Measurements from ENCODE around the gene SKAP2. TPM values are rescaled to one million over a fixed set of nuclear protein-coding genes. Genes with fewer than 3 reads are reported as not detected.

The SKAP2 gene
- total RNA-seq (2014; rRNA removed; shearing (Covaris generic)): 9.5 and 12.7 TPM in 2 replicates
- 19.1 and 26.0 TPM in 2 replicates for polyA plus RNA-seq (2015; cell fraction: cytosol; rRNA removed)
- 27.3 and 27.5 TPM in 2 replicates for polyA plus RNA-seq (2015; cell fraction: nucleus; rRNA removed)

GRCh38 chr7:26864309-26865093, at the start of gene SKAP2:
Gene SKAP2 (minus strand): TSS chr7:26864590. CDS start chr7:26864429, 161 bp downstream.
- peak; percentile 98 for DNase-seq (ENCODE audit: low read depth)

GRCh38 chr7:26912933-26913536, 48.6 kb upstream of the SKAP2 start:
- DNase-seq (ENCODE audit: low read depth): no peak

- no peak for DNase-seq (ENCODE audit: low read depth)
Observed at GRCh38 chr7:26912338-26912737, 47.9 kb upstream of the SKAP2 start.

GRCh38 chr7:26910221-26910620, 45.8 kb upstream of the SKAP2 start:
- peak; percentile 89 for DNase-seq (ENCODE audit: low read depth)

DNA sequence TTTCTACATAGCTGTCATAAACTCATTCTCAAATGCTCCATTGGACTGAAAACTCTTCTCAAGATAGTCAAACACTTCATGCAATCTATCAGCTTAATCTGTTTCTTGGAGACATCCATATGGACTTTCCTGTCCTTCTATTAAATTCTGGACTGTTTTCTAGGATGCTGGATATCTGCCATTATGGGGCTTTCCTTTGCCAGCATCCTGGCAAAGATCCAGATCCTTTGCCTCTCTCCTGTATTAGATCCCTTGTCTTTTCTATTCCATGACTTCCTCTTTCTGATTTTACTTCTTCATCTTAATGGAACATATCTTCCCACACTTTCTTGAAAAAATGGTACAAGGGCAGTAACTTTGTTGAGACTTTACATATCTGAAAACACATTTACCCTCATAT, 35.9 kb upstream of the SKAP2 start:
- peak; percentile 8 for DNase-seq (ENCODE audit: low read depth)

DNA sequence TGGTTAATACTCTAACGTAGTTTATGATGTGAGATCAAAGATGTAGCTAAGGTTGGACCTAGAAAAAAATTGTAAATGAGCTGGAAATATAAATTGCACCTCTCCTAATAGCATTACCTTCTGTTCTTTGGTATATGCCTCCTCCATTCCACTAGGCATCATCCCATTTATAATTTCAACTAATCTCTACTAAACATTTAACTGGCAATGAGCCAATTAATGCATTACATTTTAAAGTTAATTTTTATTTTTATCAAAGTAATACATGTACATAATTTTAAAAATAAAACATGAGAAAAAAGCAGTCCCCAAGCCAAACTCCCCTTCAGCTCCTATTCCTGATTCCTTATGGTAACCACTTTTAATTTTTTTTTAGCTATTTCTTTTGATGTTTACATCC, 35.1 kb upstream of the SKAP2 start:
- DNase-seq (ENCODE audit: low read depth): no peak

DNA sequence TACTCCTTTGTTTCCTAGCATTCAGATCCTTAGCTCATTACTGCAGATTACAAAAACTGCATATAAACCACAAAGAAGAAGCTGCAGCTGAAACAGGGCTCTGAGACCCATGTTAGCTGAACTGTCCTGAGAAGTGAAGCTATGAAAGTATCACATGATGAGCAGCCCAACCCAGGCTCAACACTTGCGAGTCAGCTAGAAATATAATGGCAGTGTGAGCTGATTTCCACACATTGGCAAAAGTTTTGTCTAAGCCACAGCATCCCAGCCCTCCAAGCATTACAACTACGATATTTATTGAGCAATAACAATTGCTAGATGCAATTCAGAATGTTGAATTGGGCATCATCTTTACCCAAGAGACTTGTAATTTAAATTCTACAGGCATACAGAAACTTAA, 34.5 kb upstream of the SKAP2 start:
- no peak for DNase-seq (ENCODE audit: low read depth)

GRCh38 chr7:26897928-26898327, 33.5 kb upstream of the SKAP2 start:
- DNase-seq (ENCODE audit: low read depth): no peak

GRCh38 chr7:26891400-26892350, 27.3 kb upstream of the SKAP2 start:
- peak; percentile 86 for DNase-seq (ENCODE audit: low read depth)

DNA sequence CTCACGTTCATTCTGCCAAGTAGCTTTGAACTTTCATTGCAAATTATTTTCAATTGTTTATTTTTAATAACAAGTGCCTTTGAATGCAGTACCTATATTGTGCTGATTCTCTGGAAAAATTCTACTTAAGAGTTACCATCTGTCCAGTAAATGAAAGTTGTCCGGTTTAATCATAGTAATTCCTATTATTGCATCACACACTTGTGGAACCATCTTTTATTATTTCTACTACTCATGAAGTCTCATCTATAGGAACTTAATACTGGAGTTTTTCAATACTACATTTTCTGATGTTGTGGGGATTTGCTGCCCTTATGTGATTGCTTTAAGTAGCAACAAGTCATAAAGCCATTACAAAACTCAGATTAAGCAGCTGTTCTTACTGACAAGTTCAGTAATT, 16.5 kb upstream of the SKAP2 start:
- no peak for DNase-seq (ENCODE audit: low read depth)

GRCh38 chr7:26879671-26880070, 15.3 kb upstream of the SKAP2 start:
- DNase-seq (ENCODE audit: low read depth): no peak

DNA sequence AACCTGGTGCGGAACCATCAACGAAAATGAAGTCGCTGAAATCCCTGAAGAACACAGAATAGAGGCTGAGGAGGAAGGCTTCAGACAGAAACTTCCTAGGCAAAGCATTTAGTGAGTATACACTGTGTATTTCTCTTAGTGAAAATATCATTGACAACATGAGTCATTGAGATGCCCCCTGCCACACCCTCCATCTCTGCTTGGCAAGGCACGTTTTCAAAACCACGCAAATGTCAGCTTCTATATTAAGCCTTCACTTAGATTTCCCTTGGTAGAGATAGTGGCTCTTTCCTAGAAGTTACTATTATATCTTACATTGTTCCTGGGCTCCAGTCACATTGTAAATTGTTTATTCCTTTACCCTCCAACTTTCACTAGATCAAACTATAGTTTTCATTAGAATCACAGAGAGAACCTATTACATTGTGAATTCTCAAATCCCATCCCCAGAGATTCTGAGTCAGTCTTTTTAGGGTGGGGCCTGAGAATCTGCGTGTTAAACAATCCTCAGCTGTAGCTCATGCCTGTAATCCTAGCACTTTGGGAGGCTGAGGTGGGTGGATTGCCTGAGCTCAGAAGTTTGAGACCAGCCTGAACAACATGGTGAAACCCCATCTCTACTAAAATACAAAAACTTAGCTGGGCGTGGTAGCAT, 4.6 kb upstream of the SKAP2 start:
- peak; percentile 53 for DNase-seq (ENCODE audit: low read depth)

- DNase-seq (ENCODE audit: low read depth): no peak
Observed at GRCh38 chr7:26865094-26865388, 651 bp upstream of the SKAP2 start.

GRCh38 chr7:26863518-26864308, 677 bp downstream of the SKAP2 start:
- peak; percentile 45 for DNase-seq (ENCODE audit: low read depth)

DNA sequence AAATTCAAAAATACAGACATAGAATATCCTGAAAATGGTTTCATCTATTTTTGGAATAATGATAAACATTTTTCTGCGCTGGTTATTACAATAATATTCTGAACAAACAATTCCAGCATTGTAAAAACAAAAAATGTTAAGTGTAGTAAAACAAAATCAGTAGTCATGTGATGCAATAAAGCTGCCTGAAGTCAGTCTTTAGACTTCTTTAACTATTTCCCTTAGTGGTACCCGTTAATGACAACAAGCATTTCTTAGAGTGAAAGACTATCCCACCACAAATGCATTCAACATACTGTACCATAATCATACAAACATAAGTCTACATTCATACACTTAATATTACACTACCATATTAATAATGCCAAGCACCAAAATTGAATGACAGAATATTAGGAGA, 1.6 kb downstream of the SKAP2 start:
- no peak for DNase-seq (ENCODE audit: low read depth)

DNA sequence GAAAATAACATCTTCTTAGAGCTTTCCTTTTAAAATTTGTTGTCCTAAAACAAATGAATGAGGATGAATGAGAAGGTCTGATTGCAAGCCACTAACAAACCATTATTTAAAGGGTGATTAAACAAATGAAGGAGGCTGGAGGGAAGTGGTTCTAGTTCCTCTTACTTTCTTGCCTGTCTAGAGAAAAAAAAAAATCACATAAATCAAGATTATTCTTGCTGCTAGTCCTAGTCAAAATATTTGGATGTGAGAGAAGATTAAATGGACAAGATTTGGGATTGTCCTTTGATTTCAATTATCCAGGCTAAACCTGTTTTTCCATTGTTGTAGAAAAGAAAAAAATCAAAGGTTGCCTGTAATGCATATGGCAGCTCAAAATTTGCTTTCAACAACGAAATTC, 3.3 kb downstream of the SKAP2 start:
- DNase-seq (ENCODE audit: low read depth): no peak

DNA sequence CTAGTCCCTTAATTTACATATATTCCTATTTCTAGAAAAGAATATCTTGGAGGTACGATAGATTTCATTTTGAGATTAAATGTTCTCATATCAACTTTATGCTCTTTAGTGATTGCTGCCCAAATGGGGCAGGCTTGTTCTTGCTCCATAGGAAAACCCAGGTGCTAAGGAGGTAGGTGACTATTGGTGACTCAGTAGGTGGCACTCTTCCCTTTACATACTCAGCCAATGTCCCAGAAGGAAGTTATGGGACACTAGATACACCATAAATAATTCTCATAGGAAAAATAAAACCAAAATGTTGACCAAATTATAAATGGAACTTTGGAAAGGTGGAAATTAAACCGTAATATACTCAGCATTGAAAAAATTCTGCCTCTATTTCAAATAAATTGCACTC, 4.0 kb downstream of the SKAP2 start:
- DNase-seq (ENCODE audit: low read depth): peak; percentile 56

GRCh38 chr7:26859720-26860119, 4.7 kb downstream of the SKAP2 start:
- no peak for DNase-seq (ENCODE audit: low read depth)

DNA sequence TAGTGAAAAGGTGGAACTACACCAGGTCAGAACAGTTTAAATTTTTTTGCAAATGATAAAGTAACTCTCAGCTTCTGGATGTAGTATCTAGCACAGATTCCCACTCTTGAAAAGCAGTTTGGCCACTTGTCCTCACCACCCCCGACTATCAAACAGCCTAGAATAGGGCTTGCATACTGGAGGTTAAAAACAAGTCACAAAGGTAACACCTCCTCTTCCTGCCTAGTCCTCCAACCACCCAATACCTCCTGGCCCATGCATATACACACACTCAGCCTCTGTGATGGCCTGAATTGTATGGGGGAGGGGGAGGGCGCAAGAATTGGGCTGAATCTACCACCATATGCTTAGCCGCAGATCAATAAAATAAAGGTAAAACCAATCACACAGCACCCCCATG, 5.7 kb downstream of the SKAP2 start:
- no peak for DNase-seq (ENCODE audit: low read depth)

DNA sequence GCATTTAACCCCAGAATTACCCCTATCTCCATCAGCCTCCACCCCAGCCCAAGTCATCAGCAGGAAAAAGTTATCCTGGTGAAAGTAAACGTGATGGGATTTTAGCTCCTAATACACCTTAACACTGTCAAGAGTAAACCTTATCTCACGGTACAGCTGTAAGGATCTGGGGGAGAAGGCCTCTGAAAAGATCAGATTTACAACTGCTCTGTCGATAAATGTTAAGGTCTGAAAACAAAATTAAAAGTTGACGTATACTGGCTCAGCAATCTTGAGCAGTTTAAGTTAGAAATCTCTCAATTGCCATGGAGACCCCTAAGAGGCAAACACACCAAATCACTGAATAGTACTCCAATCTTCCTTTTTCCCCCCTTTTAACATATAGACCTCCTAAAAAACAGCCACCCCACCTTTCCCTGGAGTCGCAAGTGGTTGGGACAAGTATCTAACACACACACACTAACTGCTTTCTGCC, 6.1 kb downstream of the SKAP2 start:
- DNase-seq (ENCODE audit: low read depth): no peak
